ENCODE data around the gene PIK3C2G.
A peak's percentile ranks its signal among the peaks of the same experiment; 100 is the strongest.

The PIK3C2G gene

DNA sequence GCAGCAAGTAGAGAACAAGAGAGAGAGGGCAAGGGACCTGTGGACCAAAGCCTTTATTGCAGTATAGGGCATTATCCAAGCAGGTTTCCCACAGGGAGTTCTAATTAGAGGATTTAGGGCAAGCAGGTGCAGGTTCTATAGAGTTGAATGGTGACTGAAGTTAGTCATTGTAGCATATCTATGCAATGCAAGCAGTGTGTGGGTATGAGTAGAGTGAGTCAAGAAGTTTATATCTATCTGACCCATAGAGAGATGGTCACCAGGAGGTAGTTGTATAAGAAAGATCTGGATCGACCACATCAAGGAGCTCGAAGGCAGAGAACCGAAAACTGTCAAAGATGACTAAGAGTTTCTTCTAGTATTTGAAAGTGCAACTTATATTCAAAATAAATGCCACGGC lies 309.2 kb downstream of the PIK3C2G start:
- no peak for DNase-seq

DNA sequence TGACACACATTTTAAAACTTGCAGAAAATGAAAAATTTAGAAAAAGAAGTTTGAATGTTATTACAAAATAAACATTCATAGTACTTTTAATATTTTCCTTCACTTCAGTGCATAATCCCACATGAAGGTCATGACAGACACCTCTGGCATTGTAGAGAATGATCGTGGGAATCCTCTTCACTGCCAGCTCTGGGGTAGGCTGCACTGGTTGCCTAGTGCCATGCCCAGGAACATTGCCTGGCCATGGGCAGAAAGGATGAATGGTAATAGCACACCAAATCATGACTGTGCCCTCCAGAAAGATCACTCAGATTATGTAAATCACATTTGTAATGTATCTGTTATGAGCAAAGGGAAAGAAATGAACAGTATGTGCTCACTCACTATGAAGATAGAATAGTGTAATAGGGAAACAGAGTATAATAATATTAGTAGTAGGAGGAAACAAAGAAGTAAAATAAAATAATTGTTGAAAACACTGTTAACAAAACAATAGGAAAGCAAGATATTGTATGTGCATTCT lies 314.8 kb downstream of the PIK3C2G start:
- DNase-seq: peak; percentile 62

DNA sequence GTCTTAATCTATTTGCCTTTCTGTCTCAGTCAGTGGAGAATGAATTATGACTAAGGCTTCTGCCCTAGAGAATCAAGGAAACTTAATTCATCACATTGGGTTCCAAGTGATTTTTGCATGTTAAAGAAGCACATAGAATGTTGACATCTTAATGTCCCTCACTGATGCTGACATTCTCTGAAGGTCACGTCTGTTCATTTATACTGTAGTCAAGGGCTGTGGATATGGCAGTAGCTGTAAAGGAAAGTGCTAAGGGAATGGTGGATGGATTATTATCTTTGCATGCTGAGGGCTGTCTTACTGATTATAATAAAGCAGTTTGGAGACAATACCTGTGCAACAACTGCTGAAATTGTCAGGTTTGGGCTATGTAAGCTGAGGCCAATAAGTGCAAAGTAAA lies 315.3 kb downstream of the PIK3C2G start:
- no peak for DNase-seq

DNA sequence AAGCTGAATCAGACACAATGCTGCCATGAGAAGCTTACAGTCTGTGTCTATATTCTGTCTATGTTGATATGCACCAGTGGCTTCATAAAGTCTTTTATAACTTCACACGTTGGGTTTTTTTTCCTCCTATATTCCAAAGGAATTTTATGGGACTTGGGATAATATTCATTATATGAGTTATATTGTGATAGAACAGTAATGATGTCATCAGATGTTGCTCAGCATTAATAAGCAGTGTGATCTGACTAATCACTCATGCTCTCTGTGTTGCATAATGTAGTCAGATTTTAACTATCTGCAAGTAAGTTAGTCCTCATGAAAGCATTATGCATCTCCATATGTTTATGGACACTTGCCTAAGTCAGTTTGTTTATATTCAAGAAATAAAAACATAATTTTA lies 316.9 kb downstream of the PIK3C2G start:
- peak; percentile 83 for DNase-seq

DNA sequence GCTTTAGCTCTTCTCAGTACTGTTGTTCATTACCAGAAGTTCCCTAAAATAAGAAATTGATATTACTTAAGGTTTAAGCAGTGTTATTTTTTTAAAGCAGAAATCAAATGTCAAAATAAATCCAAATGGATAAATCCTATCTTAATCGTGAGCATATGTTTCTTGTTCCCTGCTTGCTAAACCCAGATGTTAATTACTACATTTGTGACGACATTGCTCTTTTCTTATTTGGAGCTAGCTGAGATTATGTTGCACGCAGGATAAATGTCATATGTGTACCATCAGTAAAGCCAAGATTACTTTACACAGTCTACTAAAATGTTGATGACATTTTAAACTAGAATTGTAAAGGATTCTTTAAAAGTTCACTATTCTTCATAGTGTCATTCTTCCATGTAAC lies 319.0 kb downstream of the PIK3C2G start:
- DNase-seq: peak; percentile 31

DNA sequence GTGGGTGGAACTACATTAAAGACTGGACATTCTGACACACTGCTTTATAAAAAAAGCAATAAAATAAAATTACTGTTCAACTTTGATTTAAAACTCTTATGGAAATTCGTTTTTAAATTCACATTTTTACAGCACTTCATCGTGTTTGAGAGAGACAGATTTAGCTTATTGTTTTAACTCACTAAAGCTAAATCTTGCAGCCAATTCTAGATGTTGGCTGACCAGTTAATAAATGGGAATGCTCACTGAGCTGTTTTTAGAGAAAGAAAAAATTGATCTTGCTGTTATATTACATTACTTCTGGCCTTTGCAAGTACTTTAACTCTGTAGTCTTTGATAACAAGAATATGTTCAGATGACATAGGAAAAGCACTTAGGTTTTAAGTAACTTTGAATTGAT lies 319.4 kb downstream of the PIK3C2G start:
- DNase-seq: no peak

DNA sequence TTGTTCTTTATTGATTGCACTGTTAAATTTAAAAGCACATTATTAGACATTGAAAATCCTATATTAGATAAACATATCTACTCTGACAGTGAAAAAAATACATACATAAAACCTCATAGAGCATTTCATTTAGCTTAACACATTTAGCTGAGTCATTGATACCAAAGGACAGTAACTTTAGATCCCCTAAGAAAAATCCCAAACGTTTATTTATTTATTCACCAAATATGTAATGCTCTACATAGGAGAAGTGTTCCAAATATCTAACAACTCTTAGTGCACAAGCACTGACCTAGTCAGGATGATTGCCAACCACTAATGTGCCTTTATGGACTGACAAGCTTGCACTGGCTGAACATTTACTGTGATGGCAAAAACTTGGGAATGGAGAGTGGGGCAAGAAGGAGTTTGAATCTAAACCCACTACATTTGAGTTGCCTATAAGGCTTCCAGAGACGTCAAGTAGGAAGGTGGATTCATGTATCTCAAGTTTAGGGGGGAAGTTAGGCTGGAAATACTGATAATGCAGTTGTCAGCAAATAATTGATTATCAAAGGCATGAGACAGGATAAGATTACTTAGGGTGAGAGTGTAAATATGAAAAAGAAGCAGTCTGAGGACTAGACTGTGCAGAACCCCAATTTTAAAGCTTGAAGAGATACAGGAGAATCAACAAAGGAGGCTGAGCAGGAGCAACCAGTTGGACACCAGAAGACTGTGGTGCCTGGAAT lies 320.1 kb downstream of the PIK3C2G start:
- DNase-seq: peak; percentile 69

DNA sequence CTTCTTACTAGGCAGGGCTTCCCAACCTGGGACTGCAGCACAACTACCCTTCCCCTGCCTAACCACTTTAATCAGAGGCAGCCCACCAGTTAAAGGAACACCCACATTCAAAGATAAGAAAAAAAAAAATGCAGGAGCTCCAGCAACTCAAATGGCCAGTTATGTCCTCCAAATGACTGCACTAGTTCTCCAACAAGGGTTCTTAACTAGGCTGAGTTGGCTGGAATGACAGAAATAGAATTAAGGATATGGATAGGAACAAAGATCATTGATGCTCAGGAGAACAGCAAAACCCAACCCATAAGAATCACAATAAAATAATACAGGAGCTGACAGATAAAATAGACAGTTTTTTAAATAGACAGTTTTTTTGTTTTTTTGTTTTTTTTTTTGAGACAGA lies 322.3 kb downstream of the PIK3C2G start:
- no peak for DNase-seq

DNA sequence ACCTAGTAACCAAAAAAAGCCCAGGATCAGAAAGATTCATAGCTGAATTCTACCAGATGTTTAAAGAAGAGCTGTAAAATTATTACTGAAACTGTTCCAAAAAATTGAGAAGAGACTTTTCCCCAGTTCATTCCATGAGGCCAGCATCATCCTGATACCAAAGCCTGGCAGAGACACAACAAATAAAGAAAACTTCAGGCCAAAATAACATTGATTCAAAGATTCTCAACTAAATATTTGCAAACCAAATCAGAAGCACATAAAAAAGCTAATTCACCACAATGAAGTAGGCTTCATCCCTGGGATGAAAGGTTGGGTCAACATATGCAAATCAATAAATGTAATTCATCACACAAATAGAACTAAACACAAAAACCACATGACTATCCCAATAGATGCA lies 325.3 kb downstream of the PIK3C2G start:
- DNase-seq: no peak

DNA sequence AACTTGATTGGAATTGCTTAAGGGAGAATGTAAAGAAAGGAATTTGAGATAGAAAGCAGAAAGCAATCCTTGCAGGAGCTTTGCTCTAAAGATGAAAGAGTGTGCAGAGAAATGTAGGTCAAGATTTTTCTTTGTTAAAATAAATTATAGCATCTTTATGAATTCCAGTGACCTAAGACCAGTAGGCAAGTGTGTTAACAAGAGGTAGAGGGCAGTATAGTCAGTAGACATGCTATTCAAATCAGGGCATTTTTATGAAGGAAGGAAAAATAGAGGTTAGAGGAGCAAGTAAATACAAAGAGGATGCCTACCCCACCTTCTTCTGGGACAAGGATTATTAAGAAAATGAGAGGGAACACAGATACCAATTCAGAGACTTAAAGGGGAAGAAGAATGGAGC lies 328.0 kb downstream of the PIK3C2G start:
- DNase-seq: peak; percentile 30

DNA sequence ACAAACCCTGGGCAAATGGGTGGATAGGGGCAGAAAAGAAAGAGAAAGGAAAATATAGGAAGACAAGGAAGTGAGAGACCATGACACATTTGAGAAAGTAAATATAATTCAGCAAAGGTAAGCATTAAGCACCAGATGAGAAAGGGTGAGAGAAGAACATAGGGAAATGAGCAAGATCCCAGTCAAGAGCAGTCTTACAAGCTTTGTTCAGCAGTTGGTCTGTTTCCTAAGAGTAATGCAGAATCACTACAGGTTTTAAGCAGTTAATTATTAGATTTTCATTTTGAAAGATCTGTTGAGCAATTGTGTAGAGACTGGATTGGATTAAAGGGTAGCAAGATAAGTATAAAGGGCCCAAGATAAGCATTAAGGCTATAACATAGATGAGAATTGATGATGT lies 330.2 kb downstream of the PIK3C2G start:
- DNase-seq: no peak

DNA sequence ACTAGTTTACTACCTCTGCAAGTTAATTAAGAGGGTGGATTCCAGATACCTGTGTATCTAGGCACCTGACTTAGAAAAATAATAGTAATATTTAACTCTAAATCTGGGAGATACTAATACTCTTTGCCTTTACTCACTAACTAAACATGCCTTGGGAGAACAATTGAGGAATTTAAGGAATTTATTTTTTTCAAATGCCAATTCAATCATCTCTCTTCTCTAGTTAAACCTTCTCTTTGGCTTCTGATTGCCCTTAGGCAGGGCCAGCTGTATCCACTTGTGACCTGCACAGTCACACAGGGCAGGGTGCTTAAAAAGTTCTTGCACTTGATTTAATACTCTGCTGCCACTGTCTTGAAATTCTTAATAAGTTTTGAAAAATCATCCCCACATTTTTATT lies 334.1 kb downstream of the PIK3C2G start:
- no peak for DNase-seq

DNA sequence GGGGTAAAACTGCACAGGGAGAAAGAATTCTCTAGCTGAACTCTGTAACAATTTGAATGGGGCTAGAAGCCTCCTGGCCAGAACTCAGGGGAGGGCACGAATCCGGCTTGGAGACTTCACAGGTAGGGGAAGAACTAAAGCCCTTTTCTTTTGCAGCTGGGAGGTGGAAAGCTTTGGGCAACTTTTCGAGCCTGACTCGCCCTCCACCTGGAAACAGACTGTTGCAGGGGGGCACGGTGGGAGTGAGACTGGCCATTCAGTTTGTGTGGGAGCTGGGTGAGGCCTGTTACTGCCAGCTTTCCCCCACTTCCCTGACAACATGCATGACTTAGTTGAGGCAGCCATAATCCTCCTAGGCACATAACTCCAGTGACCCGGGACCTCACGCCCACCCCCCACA lies 340.6 kb downstream of the PIK3C2G start:
- DNase-seq: no peak

DNA sequence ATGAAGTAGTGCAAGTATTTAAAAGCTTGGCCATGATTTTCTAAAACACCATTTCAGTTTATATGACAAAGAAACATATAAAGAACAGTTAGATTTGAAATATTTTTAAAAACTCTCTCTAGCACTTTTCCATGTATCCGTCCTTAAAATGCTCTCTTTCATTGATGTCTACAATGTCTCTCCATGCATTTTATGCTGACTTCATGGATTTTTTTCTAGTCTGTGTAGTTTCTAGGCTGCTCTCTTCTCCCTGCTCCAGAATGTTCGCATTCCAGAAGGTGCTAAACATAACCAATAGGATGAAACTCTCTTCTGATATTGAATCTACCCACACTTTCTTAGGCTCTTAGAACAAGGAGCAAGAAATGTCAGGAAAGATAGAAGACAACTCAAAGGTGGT lies 351.7 kb downstream of the PIK3C2G start:
- DNase-seq: no peak

DNA sequence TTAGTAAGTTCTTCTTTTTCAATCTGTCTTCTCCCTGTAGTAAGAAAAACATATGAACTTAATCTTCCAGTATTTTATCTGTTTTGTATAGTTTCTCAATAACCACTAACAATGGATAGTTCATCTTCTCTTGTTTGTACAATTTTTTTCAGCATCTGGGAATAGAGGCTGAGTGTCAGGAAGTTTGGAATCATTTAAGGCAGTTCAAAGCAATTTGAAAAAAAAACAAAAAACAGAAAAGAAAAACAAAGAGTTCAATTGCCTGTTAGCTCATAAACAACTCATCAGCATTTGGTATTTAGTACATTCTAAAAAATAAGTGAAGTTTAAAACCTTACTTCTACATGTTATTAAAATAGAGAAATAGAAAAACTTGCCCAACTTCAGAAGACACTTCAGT lies 359.7 kb downstream of the PIK3C2G start:
- DNase-seq: no peak

DNA sequence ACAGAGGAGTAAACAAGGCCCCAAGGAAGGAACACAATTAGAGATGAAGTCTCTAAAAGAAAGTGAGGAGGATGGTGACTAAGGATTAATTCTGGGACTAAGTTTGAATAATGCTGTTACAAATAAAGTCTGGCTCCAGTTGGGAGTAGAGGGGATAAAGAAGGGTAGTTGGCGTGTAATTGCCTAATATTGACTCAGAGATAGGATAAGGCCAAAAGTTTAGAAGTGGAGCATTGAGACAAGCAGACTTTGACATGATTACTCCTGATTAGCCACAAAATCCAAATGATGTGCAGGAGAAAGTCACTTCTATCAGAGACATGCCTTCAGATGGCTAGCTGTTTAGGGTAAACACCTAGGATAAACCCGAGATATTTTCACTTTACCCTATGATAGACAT lies 368.1 kb downstream of the PIK3C2G start:
- DNase-seq: no peak

DNA sequence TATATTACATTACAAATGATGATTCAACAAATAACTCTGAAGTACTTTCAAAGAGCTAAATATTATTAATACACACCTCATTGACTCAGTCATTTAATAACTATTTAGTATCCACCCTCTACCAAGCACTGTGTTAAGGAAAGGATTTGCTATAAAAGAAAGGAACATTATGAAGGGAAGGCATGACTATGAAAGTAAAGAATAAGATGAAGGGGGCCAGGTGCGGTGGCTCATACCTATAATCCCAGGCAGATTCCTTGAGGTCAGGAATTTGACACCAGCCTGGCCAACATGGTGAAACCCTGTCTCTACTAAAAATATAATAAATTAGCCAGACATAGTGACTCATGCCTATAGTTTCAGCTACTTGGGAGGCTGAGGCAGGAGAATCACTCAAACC lies 368.6 kb downstream of the PIK3C2G start:
- peak; percentile 51 for DNase-seq

DNA sequence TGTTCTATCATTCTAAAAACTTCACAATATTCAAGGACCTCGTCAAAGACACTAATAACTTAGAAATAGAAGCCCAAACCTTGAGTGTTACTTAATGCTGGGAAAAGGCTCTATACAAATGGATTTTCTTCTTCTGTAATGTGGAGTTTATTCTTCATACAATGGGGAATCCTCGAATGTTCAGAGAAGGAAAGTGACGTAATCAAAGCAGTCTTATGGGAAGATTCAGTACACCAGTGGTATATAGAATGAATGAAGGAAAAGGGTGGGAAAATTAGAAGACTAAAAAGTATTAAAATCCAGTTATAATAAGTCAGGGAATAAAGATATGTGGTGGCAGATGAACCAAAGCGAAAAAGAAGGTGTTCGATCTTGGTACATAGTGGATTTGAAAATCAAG lies 370.0 kb downstream of the PIK3C2G start:
- no peak for DNase-seq

DNA sequence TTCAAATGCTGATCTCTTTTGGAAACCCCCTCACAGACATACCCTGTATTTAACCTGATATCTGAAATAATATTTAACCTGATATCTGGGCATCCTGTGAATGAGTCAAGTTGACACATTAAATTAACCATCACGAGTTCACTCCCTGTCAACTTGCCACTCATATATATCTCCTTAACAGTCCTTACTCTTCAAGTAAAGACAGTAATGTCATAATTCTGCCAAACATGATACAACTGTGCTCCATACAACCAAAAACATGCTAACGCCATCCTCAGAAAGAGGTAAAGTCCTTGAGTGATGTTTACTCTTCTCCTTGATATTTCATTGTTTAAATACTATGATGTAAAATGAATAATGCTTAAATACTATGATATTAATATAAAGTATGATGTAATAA lies 371.5 kb downstream of the PIK3C2G start:
- no peak for DNase-seq

DNA sequence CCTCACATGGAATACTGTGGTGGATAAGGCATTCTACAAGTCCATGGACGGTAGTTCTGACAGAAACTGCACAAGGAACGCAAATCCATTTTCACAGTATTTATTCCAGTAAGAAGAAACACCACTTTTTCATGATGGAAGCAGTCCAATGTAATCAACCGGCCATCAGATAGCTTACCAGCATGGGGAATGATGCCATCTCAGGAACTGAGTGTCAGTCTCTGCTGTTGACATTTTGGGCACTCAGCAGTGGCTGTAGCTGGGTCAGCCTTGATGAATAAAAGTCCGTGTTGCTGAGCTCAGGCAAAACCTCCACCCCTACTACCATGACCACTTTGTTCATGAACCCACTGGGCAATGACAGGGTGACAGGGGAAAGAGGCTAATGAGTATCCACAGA lies 373.1 kb downstream of the PIK3C2G start:
- no peak for DNase-seq

DNA sequence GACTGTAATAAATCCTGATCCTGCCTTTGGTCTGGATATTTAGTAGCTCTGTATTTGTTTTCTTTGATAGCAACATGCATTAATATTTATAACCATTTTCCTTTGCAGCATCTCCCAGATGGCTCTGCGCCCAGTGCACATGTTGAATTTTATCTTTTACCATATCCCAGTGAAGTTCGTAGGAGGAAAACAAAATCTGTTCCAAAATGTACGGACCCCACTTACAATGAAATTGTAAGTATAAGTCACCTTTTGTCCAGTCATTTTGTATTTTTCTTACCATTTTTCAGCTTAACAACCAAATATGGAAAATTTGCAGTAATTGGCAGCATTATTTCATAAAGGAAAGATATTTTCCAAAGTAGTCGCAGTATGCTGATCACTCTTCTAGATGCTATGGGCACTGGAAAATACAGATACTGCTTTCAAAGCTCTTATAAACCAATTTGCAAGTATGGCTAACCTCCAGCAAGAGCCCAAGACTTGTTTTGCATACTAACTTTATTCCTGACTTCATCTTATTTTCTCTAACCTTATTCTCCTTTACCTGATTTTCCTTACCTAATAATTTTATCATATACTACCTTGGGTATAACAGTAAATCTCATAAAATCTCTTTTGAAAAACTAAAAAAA lies 379.1 kb downstream of the PIK3C2G start:
- DNase-seq: no peak

DNA sequence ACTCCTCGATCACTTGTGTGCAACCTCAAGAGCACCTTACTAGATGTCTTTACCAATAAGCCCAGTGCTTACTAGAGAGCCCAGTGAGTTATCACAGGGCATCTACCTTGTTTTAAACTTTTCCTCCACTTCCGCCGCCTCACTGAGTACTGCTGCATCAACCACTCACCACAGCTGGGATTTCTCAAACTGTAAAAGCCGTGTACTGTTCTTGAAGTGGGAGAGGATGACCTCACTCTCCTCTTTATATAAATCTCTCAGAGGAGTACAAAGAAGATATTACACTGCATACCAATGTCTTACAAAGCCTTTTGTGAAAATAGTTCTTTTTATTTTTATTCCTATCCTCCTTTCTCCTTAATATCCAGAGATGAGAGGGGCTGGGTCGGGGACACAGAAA lies 382.4 kb downstream of the PIK3C2G start:
- peak; percentile 83 for DNase-seq

DNA sequence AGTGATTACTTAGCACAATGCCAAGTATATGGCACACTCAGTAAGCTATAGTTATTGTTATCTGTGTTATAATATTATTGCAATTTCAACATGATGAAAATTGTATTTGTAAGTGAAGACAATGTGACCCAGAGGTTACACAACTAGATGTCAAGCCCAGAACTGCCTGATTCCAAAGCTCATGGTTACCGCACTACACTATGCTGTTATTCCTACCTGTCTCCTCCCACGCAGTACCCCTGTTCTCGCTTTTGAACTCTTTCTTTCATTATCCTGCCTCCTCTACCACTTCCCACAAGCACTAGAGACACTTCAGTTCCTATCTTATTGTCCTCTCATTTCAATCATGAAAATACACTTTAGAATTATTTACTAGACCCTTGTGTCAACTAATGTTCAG lies 383.2 kb downstream of the PIK3C2G start:
- no peak for DNase-seq

DNA sequence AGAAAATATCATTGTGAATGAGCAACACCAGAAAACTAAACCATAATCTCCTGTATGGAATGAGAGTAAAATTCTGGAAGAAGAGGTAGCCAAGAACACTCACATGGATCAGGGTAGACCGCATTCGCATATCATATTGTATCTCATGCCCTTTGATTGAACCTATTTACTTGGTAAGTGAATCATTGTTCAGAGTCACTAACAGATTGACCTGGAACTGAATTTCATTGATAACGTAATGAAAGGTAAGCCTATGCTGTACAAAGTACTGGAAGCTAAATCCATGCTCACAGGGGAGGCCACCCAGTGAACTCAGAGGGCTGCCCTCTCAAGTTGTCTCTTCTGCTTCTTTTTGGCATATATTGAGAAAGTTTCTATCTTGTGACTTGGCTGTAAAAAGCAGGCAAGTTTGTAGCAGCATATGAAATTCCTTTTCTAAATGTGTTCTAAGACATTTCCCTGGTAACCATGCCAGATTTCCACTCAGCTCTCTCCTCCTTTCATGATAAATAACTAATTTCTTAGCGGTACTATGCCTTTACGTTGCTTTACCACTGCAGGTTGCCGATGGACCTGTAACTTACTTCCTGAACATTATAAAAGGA lies 385.1 kb downstream of the PIK3C2G start:
- DNase-seq: no peak

Data from HCEC 1CT (cell line).